HG03439 (cell line): ENCODE measurements around the gene MFF.
A peak's percentile ranks its signal among the peaks of the same experiment; 100 is the strongest.
"Not testable (repeated sequence)": the region's sequence is repeated elsewhere in the genome, so short reads cannot be mapped to it uniquely, and the experiment has no call there.

Source experiments
- ATAC-seq: cut with Tn5 transposase; IDR thresholded peaks from one replicate; pipeline ENCODE4 v1.9.1; 2021; ENCODE audit warnings: mild to moderate bottlenecking, moderate library complexity; ENCODE audit not compliant: unreplicated experiment

MFF gene

GRCh38 chr2:227326783-227327182 is 1.7 kb downstream of the MFF start:
- ATAC-seq = no peak

GRCh38 chr2:227335713-227336112 is 10.7 kb downstream of the MFF start:
- no peak for ATAC-seq

- no peak for ATAC-seq
Observed at GRCh38 chr2:227337442-227337841, 12.4 kb downstream of the MFF start.

GRCh38 chr2:227339098-227339599 is 14.1 kb downstream of the MFF start:
- ATAC-seq = no peak

DNA sequence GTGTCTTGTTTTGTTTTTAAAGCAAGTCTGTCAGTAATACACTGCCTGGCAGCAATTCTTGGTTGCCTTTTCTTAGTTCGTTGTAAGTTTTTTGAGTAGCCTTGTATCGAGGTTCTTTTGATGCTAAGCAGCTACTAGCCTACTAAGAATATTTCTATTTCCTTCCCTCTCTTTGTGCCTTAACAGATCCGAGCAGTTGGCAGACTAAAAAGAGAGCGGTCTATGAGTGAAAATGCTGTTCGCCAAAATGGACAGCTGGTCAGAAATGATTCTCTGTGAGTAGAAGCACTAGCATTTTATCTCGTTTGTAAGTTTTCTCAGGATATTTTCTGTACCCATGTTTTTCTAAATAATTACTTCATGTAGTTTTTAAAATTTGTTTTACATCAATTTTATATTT is 15.1 kb downstream of the MFF start:
- no peak for ATAC-seq

DNA sequence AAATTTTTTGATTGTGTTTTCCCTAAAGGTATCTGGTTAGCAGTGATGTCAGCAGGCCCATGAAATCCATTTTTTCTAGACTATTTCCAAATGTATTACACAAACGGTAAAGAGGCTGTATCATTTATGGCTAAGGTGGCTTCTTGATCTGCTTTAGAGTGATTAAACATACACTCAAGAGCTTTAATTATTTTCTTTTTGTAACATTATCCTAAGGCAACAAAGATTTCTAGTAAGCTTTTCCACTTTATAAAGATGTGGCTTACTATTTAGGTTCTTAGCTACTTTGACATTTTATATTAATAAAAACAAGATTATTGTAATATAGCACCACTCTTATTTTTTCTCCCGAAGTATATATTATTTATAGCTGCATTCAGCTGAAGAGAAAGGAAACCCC is 16.5 kb downstream of the MFF start:
- ATAC-seq = no peak

GRCh38 chr2:227344231-227344630 is 19.2 kb downstream of the MFF start:
- ATAC-seq = no peak

- ATAC-seq = no peak
Observed at GRCh38 chr2:227347117-227347516, 22.1 kb downstream of the MFF start.

- ATAC-seq = no peak
Observed at GRCh38 chr2:227348324-227348723, 23.3 kb downstream of the MFF start.

GRCh38 chr2:227349989-227350612 is 25.1 kb downstream of the MFF start:
- ATAC-seq = no peak

DNA sequence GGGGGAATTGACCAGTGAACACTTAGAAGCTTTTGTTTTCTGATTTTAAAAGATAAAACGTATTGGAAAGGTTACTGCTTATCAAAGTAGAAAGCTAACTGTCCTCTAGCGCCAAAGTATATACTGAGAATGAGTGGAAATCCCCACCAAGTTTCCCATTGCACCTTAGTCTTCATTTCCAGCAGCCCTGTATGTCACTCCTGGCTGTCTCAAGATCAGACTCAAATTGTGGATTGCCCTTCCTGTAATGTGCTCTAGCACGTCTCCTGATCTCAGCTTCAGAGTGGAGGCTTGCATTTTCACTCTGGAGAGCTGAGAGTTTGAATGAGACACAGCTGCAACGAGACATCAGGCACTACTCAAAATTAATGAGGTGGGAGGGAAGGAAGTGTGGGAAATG is 26.6 kb downstream of the MFF start:
- ATAC-seq = peak; percentile 71

DNA sequence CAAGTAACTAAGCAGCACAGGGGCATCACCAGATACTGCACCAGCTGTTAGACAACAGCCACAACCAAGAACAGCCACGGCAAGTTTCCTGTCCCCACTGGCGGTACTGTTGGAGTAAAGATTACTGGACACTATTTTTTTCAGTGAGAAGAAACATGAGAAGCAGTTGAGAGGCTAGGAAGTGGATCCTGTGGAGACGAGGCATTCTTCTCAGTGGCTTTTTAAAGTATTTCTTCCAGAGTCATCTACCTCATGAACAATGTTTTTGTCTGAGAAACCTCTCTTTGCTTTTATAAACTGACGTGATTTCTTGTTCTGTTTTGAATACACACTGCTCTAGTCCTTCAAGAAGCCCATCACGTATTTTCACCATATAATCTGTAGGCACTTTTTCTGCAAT is 35.3 kb downstream of the MFF start:
- ATAC-seq = no peak

- ATAC-seq = no peak
Observed at GRCh38 chr2:227363756-227364155, 38.7 kb downstream of the MFF start.

GRCh38 chr2:227364585-227365263 is 39.7 kb downstream of the MFF start:
- ATAC-seq = not testable (repeated sequence)

GRCh38 chr2:227365833-227366232 is 40.8 kb downstream of the MFF start:
- ATAC-seq = no peak

DNA sequence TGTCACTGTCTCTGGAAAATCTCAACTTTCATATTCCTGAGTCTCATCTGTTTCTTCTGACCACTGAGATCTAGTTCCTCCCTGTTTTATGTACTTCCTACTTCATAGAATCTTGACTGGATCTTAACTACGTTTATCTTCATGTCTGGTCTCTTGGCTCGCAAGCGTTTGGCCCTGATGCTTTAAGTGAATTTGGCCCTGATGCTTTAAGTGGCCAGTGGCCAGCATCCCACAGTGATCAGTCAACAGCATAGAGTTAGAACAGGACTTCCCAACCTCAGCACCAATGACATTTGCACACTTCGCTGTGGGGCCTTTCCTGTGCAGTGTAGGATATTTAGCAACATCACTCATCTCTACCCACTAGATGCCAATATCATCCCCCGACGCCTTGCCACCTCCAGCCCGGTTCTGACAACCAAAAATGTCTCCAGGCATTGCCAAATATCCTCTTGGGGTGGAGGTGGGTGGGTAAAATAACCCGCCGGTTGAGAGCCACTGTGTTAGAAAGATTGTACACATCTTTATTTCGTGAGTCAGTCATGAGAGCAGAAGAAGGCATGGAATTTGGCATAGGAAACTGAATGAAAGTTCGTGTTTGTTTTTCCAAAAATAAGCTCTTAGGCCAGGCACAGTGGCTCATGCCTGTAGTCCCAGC is 41.8 kb downstream of the MFF start:
- no peak for ATAC-seq

DNA sequence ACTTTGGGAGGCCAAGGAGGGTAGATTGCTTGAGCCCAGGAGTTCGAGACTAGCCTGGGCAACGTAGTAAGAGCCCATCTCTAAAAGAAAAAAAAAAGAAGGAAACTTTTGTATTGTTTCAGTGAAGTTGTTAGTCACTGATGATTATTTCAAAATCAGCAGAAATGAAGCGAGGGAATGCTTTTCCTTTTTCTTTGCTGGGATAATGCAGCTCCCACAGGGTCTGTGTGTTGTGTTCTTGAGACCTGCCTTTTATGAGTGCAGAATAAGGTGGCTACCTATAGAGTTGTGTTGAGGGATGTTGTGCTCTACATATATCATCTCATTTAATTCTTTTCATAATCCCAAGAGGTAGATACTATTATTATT is 42.4 kb downstream of the MFF start:
- no peak for ATAC-seq

DNA sequence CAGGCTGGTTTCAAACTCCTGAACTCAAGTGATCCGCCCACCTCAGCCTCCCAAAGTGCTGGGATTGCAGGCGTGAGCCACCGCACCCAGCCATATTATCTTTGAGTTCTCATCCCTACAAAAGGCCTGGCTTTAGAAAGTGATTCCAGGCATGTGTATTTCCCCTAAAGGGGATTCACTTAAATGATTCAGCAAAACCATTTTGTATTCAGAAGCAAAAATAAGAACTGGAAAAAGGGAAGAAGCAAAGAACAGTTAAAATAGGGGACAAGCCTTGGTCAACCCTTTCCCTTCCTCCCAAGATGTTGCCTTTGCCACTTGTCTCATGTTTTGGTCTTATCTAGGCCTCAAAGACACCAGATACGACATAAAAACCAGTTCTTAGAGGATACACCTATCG is 43.5 kb downstream of the MFF start:
- no peak for ATAC-seq

GRCh38 chr2:227370092-227370491 is 45.0 kb downstream of the MFF start:
- ATAC-seq = no peak

DNA sequence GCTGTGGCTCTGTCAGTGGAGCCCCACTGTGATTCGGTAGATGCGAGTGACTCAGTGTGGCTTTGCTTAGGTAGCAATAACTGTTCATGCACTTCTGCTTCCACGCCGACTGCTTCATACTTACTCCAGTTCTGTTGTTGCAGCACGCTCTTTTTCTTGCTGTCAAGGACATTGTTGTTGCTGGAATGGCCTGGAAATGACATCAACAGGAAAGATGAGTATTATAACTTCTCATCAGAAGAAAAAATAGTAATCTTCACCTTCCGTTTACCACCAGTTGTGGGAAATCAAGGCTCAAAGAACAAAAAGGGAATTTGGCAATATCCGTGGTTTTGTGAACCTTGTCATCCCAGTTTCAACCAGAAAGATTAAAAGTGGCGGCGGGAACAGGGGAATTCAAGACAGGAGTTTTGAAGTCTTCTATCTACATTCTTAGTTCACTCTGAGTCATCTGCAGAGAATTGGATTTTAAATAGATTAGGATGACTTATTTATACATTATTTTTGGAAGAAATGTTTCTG is 45.8 kb downstream of the MFF start:
- ATAC-seq = no peak

DNA sequence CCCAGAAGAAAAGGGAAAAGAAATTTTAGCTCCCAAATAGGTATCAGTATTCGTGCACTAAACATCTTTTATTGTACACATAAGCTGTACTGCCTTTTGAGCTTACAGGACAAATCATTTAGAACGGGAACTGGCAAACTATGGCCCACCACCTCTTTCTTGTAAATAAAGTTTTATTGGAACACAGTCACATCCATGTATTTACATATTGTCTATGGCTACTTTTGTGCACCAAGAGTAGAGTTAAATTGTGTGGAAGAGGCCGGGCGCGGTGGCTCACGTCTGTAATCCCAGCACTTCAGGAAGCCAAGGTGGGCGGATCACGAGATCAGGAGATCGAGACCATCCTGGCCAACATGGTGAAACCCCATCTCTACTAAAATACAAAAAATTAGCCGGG is 48.3 kb downstream of the MFF start:
- no peak for ATAC-seq

- no peak for ATAC-seq
Observed at GRCh38 chr2:227374158-227374557, 49.1 kb downstream of the MFF start.
